Peyer's patch (tissue), 4 donors: ENCODE measurements around the gene CAMKK2.

ENCODE experiments used
- POLR2A ChIP-seq, 2 donors: fragments of 450-650 bp; IDR thresholded peaks; one replicate each; pipeline ENCODE4 v1.5.1; 2017; ENCODE audit warnings: antibody characterized with exemption in 2 of 2, mild to moderate bottlenecking in 2 of 2, moderate library complexity in 2 of 2
- TF ChIP-seq, protein P1 (sequence below), 6 experiments: fragments of 450-650 bp in 4 of 6; fragments of 200-600 bp in 2 of 6; sonication (generic) in 1 of 6; IDR thresholded peaks; one replicate each; pipeline ENCODE4 v1.5.1; 2017 to 2019; ENCODE audit warnings: antibody characterized with exemption in 6 of 6, mild to moderate bottlenecking in 3 of 6, moderate library complexity in 1 of 6

DNA sequence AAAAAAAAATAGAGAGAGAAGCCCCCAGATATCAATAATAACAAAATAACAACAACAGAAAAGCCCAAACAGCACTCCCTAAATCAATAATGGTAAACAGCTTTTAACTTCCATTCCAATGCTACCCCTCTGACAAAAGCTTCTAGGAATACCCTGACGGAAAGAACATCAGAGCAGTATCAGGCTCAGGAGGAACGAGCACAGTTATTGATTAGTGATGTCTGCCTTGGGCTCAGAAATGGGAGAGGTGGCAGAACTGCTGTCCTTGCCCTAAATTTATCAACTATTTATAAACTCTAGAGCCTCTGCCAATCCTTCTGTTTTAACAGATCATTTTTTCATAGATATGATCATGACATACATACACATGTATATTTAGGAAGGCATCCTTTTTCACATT lies 44.7 kb downstream of the CAMKK2 start:
- TF ChIP-seq, protein P1, sequence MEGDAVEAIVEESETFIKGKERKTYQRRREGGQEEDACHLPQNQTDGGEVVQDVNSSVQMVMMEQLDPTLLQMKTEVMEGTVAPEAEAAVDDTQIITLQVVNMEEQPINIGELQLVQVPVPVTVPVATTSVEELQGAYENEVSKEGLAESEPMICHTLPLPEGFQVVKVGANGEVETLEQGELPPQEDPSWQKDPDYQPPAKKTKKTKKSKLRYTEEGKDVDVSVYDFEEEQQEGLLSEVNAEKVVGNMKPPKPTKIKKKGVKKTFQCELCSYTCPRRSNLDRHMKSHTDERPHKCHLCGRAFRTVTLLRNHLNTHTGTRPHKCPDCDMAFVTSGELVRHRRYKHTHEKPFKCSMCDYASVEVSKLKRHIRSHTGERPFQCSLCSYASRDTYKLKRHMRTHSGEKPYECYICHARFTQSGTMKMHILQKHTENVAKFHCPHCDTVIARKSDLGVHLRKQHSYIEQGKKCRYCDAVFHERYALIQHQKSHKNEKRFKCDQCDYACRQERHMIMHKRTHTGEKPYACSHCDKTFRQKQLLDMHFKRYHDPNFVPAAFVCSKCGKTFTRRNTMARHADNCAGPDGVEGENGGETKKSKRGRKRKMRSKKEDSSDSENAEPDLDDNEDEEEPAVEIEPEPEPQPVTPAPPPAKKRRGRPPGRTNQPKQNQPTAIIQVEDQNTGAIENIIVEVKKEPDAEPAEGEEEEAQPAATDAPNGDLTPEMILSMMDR (IDR thresholded peaks at IDR 0.05): no peak
- no peak for TF ChIP-seq POLR2A (IDR thresholded peaks at IDR 0.05)
